Duodenal mucosa (tissue), 2 donors: Measurements from ENCODE around the gene RAF1.

ENCODE experiments used
- H3K27ac ChIP-seq: one replicate; pipeline ENCODE4 v1.7.0; 2013; ENCODE audit warnings: low read depth, low read length
- H3K27me3 ChIP-seq, 2 donors: one replicate each; pipeline ENCODE4 v1.7.0; 2013; ENCODE audit warnings: low read length in 2 of 2, control low read depth in 1 of 2; ENCODE audit not compliant: insufficient read depth in 2 of 2, control insufficient read depth in 1 of 2
- H3K36me3 ChIP-seq, 2 donors: one replicate each; pipeline ENCODE4 v1.7.0; 2013; ENCODE audit warnings: low read length in 2 of 2, control low read depth in 1 of 2; ENCODE audit not compliant: insufficient read depth in 2 of 2, control insufficient read depth in 1 of 2
- H3K4me1 ChIP-seq, 2 donors: one replicate each; pipeline ENCODE4 v1.7.0; 2013; ENCODE audit warnings: low read length in 2 of 2, control low read depth in 1 of 2; ENCODE audit not compliant: insufficient read depth in 2 of 2, control insufficient read depth in 1 of 2
- H3K4me3 ChIP-seq, 2 donors: one replicate each; pipeline ENCODE4 v1.7.0; 2013; ENCODE audit warnings: low read length in 2 of 2, low read depth in 1 of 2
- H3K9ac ChIP-seq, 2 donors: one replicate each; pipeline ENCODE4 v1.7.0; 2013; ENCODE audit warnings: low read length in 2 of 2, low read depth in 1 of 2
- H3K9me3 ChIP-seq, 2 donors: one replicate each; pipeline ENCODE4 v1.7.0; 2013; ENCODE audit warnings: low read length in 2 of 2, control low read depth in 1 of 2; ENCODE audit not compliant: control insufficient read depth in 1 of 2

RAF1 gene

DNA sequence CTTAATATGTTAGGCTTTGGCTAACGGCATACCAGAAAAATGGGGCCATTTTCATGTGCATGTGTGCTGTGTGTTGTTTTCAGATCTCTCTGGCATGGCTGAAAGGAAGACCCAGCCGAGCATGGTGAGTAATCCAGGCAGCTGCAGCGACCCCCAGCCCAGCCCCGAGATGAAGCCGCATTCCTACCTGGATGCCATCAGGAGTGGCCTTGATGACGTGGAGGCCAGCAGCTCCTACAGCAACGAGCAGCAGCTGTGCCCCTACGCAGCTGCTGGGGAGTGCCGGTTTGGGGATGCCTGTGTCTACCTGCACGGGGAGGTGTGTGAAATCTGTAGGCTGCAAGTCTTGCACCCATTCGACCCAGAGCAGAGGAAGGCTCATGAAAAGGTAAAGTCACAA is 91.9 kb downstream of the RAF1 start:
- Histone ChIP-seq H3K9me3 (no peaks in the 10 kb centered on the region), H3K27me3 (no peaks in the 10 kb centered on the region), H3K27ac (no peak overlapping the region), H3K4me3 (no peak overlapping the region), H3K4me1 (no peaks in the 10 kb centered on the region), H3K36me3 (peaks cover 60 to 78% of the 10 kb centered on the region in 2 donors), H3K9ac (no peak overlapping the region)

DNA sequence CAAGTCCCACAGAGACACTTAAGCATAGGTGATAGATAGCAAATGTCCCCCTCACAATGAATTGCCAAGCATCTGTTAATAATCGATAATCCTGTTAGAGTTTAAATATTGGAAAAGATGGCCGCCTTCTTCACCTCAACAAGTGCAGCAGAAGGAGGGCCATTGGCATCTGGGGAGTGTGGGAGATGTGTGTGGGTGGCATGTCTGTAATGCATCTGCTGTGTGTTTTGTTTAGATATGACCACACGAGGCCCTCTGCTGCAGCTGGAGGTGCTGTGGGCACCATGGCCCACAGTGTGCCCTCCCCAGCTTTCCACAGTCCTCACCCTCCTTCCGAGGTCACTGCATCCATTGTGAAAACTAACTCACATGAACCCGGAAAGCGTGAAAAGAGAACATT is 94.1 kb downstream of the RAF1 start:
- Histone ChIP-seq H3K4me1 (no peaks in the 10 kb centered on the region), H3K27me3 (no peaks in the 10 kb centered on the region), H3K36me3 (peaks cover 41 to 56% of the 10 kb centered on the region in 2 donors), H3K9me3 (peaks cover 0 to 7% of the 10 kb centered on the region in 2 donors), H3K4me3 (no peak overlapping the region), H3K9ac (no peak overlapping the region), H3K27ac (no peak overlapping the region)

DNA sequence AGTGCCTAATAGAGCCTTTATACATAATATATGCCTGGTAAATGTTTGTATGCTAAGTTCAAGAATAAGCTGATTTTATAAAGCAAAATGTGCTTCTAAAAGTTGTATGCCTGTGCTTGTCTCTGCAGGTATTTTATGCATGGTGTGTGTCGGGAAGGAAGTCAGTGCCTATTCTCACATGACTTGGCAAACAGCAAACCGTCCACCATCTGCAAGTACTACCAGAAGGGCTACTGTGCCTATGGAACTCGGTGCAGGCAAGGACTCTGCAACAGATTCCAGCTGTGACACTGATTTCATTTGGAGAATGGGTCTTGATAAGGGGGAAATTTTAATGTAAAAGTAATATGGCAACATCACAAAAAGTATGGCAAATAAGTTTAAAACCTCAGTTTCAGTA is 95.2 kb downstream of the RAF1 start:
- Histone ChIP-seq H3K9ac (no peak overlapping the region), H3K4me3 (no peak overlapping the region), H3K4me1 (no peaks in the 10 kb centered on the region), H3K36me3 (peaks cover 31 to 45% of the 10 kb centered on the region in 2 donors), H3K27me3 (no peaks in the 10 kb centered on the region), H3K9me3 (peaks cover 0 to 7% of the 10 kb centered on the region in 2 donors), H3K27ac (no peak overlapping the region)

DNA sequence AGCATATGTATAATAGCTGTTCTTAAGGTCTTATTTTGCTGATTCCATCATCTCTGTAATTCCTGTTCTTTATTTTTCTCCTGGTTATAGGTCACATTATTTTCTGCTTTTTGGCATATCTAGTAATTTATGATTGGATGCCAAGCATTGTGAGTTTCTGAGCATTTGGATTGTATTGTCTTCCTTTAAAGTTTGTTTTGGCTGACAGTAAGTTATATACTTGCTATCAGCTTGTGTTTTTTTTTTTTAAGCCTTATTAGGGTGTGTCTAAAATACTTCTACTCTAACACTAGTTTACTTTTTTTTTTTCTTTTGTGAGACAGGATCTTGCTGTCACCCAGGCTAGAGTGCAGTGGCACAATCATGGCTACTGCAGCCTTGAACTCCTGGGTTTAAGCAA is 96.9 kb downstream of the RAF1 start:
- no peak overlapping the region for H3K9ac ChIP-seq
- no peak overlapping the region for H3K4me3 ChIP-seq
- H3K9me3 ChIP-seq = peaks cover 0 to 7% of the 10 kb centered on the region in 2 donors
- no peak overlapping the region for H3K27ac ChIP-seq
- no peaks in the 10 kb centered on the region for H3K4me1 ChIP-seq
- H3K27me3 ChIP-seq = no peaks in the 10 kb centered on the region
- H3K36me3 ChIP-seq = peaks cover 20 to 30% of the 10 kb centered on the region in 2 donors

DNA sequence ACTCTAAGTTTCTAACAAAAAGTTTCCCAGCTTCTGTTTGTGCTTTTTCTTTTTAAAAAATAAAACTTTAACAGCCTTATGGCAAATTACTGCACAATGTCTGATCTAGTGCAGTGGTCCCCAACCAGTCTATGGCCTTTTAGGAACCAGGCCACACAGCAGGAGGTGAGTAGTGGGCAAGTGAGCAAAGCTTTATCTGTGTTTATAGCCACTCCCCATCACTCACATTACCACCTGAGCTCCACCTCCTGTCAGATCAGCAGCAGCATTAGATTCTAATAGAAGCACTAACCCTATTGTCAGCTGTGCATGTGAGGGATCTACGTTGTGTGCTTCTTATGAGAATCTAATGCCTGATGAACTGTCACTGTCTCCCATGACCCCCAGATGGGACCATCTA is 101.5 kb downstream of the RAF1 start:
- Histone ChIP-seq H3K27ac (no peak overlapping the region), H3K27me3 (no peaks in the 10 kb centered on the region), H3K9ac (no peak overlapping the region), H3K4me3 (no peak overlapping the region), H3K36me3 (no peaks in the 10 kb centered on the region), H3K4me1 (peaks cover 24 to 38% of the 10 kb centered on the region in 2 donors), H3K9me3 (peaks cover 0 to 7% of the 10 kb centered on the region in 2 donors)

DNA sequence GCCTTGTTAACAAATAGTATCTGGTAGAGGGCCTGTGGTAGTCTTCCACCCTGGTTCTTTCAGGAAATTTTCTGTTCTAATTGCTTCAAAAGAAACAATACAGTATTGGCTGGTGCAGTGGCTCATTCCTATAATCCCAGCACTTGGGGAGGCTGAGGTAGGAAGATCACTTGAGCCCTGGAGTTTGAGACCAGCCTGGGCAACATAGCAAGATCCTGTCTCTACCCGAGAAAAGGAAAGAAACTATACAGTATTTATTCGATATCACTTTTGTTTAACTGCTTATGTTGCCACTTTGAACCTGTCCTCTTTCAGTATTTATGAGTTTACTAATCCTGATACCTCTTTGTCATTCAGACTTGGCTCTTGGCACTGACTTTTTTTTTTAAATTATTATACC is 102.5 kb downstream of the RAF1 start:
- Histone ChIP-seq H3K36me3 (no peaks in the 10 kb centered on the region), H3K9me3 (peaks cover 0 to 7% of the 10 kb centered on the region in 2 donors), H3K27me3 (no peaks in the 10 kb centered on the region), H3K4me1 (peaks cover 26 to 38% of the 10 kb centered on the region in 2 donors), H3K9ac (no peak overlapping the region), H3K4me3 (no peak overlapping the region), H3K27ac (no peak overlapping the region)

DNA sequence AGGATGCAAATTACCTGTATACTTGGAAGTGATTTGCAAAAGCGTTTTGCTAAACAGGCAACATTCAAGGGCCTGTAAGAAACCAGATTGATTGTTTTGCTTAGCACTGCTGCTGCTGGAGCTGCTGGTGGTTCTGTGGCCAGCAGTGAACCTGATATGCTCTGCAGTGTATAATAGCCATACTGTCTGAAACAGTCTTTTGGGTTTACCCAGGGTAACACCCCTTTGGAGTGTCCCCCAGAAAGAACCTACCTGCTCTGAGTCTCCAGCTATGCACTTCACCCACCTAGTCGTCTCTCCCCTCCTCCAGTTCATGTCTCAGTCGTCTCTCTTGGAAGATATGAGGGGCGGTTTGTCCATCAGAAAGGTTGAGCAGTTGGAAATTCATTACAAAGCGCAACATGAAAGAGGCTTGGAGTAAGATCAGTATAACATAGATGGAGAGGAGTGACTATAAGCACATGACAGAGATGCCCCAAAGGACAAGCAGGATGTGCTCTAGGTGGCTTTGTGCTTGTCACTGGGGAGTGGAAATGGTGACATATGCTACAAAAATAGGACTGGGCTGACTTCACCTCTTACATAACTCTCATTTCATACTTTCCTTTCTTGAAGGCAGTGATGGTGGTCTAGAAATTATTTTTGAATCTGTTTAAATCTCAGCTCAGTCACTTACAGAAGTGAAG is 103.3 kb downstream of the RAF1 start:
- H3K4me3 ChIP-seq = no peak overlapping the region
- H3K4me1 ChIP-seq = peaks cover 27 to 38% of the 10 kb centered on the region in 2 donors
- no peaks in the 10 kb centered on the region for H3K9me3 ChIP-seq
- H3K27me3 ChIP-seq = no peaks in the 10 kb centered on the region
- H3K36me3 ChIP-seq = no peaks in the 10 kb centered on the region
- H3K9ac ChIP-seq = no peak overlapping the region
- H3K27ac ChIP-seq = no peak overlapping the region

DNA sequence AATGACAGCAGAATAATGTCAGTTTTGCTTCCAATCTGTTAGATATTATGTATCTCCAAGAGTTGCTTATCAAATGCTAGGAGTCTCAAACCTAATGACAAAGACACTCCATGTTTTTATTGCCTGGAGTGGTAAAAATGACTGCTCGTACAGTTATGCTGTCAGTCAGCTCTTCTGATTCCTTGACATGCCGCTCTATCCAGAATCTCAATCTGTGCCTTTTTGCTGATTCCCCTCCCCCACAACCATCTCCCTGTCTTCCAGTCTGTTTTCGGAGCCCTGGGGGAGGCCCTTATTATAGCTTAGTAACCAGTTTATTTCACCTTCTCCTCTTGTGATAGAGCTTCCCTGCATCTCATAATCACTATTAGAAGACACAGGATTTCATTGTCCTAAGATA is 104.4 kb downstream of the RAF1 start:
- peak overlapping the region in 1 of 2 donors; percentile 5 for H3K9ac ChIP-seq
- peaks cover 27 to 38% of the 10 kb centered on the region in 2 donors for H3K4me1 ChIP-seq
- H3K27ac ChIP-seq = no peak overlapping the region
- no peaks in the 10 kb centered on the region for H3K36me3 ChIP-seq
- no peaks in the 10 kb centered on the region for H3K9me3 ChIP-seq
- no peaks in the 10 kb centered on the region for H3K27me3 ChIP-seq
- H3K4me3 ChIP-seq = no peak overlapping the region

DNA sequence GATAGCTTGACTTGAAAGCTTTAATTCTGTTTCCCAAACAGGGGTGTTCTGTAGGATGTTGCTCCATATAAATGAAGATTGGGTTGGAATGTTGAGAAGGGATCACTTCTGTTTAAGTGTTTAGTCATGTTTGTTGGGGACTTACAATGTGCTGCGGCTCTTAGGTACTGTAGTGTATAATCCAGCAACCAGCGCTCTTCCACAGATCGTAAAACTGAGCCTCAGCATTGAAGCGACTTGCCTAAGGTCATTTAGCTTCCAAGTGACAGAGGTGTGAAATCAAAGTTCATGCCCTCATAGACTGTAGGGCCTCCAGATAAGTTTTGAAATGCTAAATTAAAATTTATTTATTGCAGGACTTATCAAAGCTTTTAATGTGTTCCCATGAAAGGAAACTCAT is 105.2 kb downstream of the RAF1 start:
- no peaks in the 10 kb centered on the region for H3K27me3 ChIP-seq
- no peaks in the 10 kb centered on the region for H3K9me3 ChIP-seq
- peak overlapping the region; percentile 21 to 87 for H3K9ac ChIP-seq
- no peak overlapping the region for H3K27ac ChIP-seq
- H3K4me1 ChIP-seq = peaks cover 27 to 38% of the 10 kb centered on the region in 2 donors
- no peaks in the 10 kb centered on the region for H3K36me3 ChIP-seq
- H3K4me3 ChIP-seq = peak overlapping the region; percentile 77 to 93

DNA sequence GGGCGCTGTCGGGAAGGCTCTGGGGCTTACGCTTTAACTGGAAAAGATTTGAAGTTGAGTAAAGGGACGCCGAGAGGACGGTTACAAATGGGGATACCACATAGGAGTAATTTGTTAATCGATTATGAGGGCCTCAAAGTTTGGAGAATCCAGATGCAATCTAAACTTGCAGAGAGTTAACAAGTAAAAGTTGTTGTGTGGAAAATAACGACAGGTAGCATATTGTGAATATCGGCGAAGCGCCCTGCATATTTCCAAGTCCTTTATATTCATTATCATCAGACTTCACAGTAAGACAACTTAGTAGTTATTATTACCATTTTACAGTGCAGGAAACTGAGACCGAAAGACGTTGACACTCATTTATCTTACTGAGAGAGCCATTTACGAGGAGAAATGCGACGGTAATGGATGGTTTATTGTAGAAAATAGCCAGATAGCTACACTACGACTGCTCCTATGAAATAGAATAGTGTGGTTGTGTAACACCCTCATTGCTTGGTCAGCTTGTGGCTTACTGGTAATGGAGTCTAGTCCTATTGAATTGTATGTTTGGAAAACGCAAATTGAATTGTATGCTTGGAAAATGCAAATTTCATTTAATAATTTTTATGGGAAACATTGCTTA is 106.3 kb downstream of the RAF1 start:
- Histone ChIP-seq H3K36me3 (no peaks in the 10 kb centered on the region), H3K27ac (peak overlapping the region; percentile 95), H3K9me3 (no peaks in the 10 kb centered on the region), H3K9ac (peak overlapping the region; percentile 87 to 88), H3K4me1 (peaks cover 27 to 38% of the 10 kb centered on the region in 2 donors), H3K4me3 (peak overlapping the region; percentile 77 to 93), H3K27me3 (no peaks in the 10 kb centered on the region)
